ENCODE measurements around the gene PTPRN2. TPM values are rescaled to one million over a fixed set of nuclear protein-coding genes. Genes with fewer than 3 reads are reported as not detected.

Gene PTPRN2
- total and polyA plus RNA-seq, 2 donors (not counting 3 experiments of a cell fraction or from before 2014, with no cell fraction given) = 0.62 to 0.88 TPM

GRCh38 chr7:158582089-158582456 lies 5.5 kb downstream of the PTPRN2 start:
- no peak overlapping the region for H3K9ac ChIP-seq (replicated peaks; ENCODE audit: extremely low read depth, insufficient read depth, low read length)
- H3K4me1 ChIP-seq (ENCODE audit: control insufficient read depth, extremely low read depth, insufficient read depth, low read length) = no peaks in the 10 kb centered on the region
- no peaks in the 10 kb centered on the region for H4K20me1 ChIP-seq (replicated peaks; ENCODE audit: control insufficient read depth, extremely low read depth, insufficient read depth, low read length)
- no peak overlapping the region for H3K4me3 ChIP-seq (replicated peaks in 1 of 3; ENCODE audit: insufficient read depth in 1 of 3, low read depth in 1 of 3, low read length in 3 of 3)
- POLR2A ChIA-PET = no interaction called here
- dilution Hi-C loops (cut with MboI; ENCODE audit: extremely low pct_ligation_motif_present, low sequenced_read_pairs) = no loop called here
- intact Hi-C loops (cut with micrococcal nuclease) = no loop called here
- no peaks in the 10 kb centered on the region for H3K36me3 ChIP-seq (ENCODE audit: control insufficient read depth in 2 of 2, extremely low read depth in 1 of 2, insufficient read depth in 2 of 2, low read length in 2 of 2)
- BruUV-seq (replicated peaks) = no TSS peak
- no peak for FAIRE-seq
- H3K4me2 ChIP-seq (ENCODE audit: insufficient read depth, low read length) = no peak overlapping the region
- CTCF ChIA-PET = interaction anchor here (0.9 kb wide), 1 partner anchor 17 kb away, joined by 3 read pairs; no protein-coding TSS in a partner anchor
- no peaks in the 10 kb centered on the region for H3K9me3 ChIP-seq (replicated peaks; ENCODE audit: control insufficient read depth, insufficient read depth, low read length)
- H3K27ac ChIP-seq (ENCODE audit: insufficient read depth, low read depth, low read length) = no peak overlapping the region
- H3K27me3 ChIP-seq (ENCODE audit: control insufficient read depth in 2 of 2, insufficient read depth in 2 of 2, low read length in 2 of 2) = peaks cover 6 to 13% of the 10 kb centered on the region in 2 experiments
- no peaks in the 10 kb centered on the region for H3K9me1 ChIP-seq (replicated peaks; ENCODE audit: control insufficient read depth, extremely low read depth, insufficient read depth, low read length)
- no peak for TF ChIP-seq EZH2 (IDR thresholded peaks at IDR 0.05; ENCODE audit: borderline replicate concordance, low read depth, low read length, severe bottlenecking)
- no peak for TF ChIP-seq MYC (IDR thresholded peaks at IDR 0.05; ENCODE audit: low read depth, low read length)
- TF ChIP-seq POLR2AphosphoS5 (IDR thresholded peaks at IDR 0.05; ENCODE audit: insufficient read depth, low read depth, low read length) = no peak
- no peak for TF ChIP-seq CTCF (IDR thresholded peaks at IDR 0.05; ENCODE audit: extremely low read depth in 1 of 2, insufficient read depth in 1 of 2, low read depth in 1 of 2, low read length in 2 of 2)
- TF ChIP-seq POLR2A (IDR thresholded peaks at IDR 0.05; ENCODE audit: low read depth, low read length) = no peak
- no peak for TF ChIP-seq JUN (IDR thresholded peaks at IDR 0.05; ENCODE audit: borderline replicate concordance, insufficient read depth, insufficient read length, low read depth)
- TF ChIP-seq GATA2 (IDR thresholded peaks at IDR 0.05; ENCODE audit: insufficient read depth, insufficient read length, low read depth, low read length) = no peak
- TF ChIP-seq FOS (IDR thresholded peaks at IDR 0.05; ENCODE audit: borderline replicate concordance, insufficient read depth, low read length) = no peak
- TF ChIP-seq MAX (IDR thresholded peaks at IDR 0.05; ENCODE audit: insufficient read depth, insufficient read length) = no peak
- no peak overlapping the region for H2AFZ ChIP-seq (ENCODE audit: low read depth, low read length)
- no peak for DNase-seq (ENCODE audit: low read depth, low spot score)
- H3K79me2 ChIP-seq (ENCODE audit: control insufficient read depth, insufficient read depth, low read length) = no peaks in the 10 kb centered on the region

Data from endothelial cell of umbilical vein (primary cell).